Naive thymus-derived CD4-positive, alpha-beta T cell (primary cell): ENCODE measurements around the gene CCNJL. TPM values are rescaled to one million over a fixed set of nuclear protein-coding genes. Genes with fewer than 3 reads are reported as not detected.

Experiments used
- ATAC-seq: fragments of 150-1000 bp; cut with Tn5 transposase; 2 replicates; pipeline ENCODE4 v1.10.0; 2021; ENCODE audit warnings: mild to moderate bottlenecking, moderate library complexity
- CTCF ChIA-PET: fragments of 350-600 bp; sonication (Branson Sonifier 250); formaldehyde crosslinking; loops from one replicate; lab custom pipeline; 2021; ENCODE audit warnings: antibody characterized with exemption; lab: Charles Lee
- POLR2A ChIA-PET: fragments of 350-600 bp; sonication (Branson Sonifier 250); formaldehyde crosslinking; loops from one replicate; lab custom pipeline; 2021; ENCODE audit warnings: antibody characterized with exemption, inconsistent platforms; lab: Charles Lee
- DNase-seq, 9 donors: peaks; one replicate each; pipeline versions ENCODE4 v3.0.0 to v3.0.0-alpha.2; 2020 to 2022; ENCODE audit warnings: mixed read lengths in 1 of 9
- H3K27ac ChIP-seq: one replicate; pipeline ENCODE4 v1.7.0; 2013; ENCODE audit warnings: mild to moderate bottlenecking, low read depth, low read length, moderate library complexity
- H3K27me3 ChIP-seq, 2 donors: one replicate each; pipeline ENCODE4 v1.7.0; 2013; ENCODE audit warnings: low read length in 2 of 2, mild to moderate bottlenecking in 2 of 2, moderate library complexity in 2 of 2; ENCODE audit not compliant: control insufficient read depth in 2 of 2, insufficient read depth in 2 of 2
- H3K36me3 ChIP-seq, 3 experiments: 1 replicate in 2 of 3; 2 replicates in 1 of 3; pipeline ENCODE4 v1.7.0; 2013; ENCODE audit warnings: low read length in 3 of 3, mild to moderate bottlenecking in 3 of 3, moderate library complexity in 1 of 3; ENCODE audit not compliant: insufficient read depth in 3 of 3, control insufficient read depth in 2 of 3
- H3K4me1 ChIP-seq, 2 donors: one replicate each; pipeline ENCODE4 v1.7.0; 2013; ENCODE audit warnings: low read length in 2 of 2, mild to moderate bottlenecking in 2 of 2, moderate library complexity in 1 of 2; ENCODE audit not compliant: control insufficient read depth in 2 of 2, insufficient read depth in 2 of 2
- H3K4me3 ChIP-seq: 2 replicates; pipeline ENCODE4 v1.7.0; 2013; ENCODE audit warnings: mild to moderate bottlenecking, low read length
- H3K9me3 ChIP-seq, 3 experiments: 1 replicate in 2 of 3; 2 replicates in 1 of 3; pipeline ENCODE4 v1.7.0; 2013; ENCODE audit warnings: low read length in 3 of 3; ENCODE audit not compliant: control insufficient read depth in 2 of 3
- H3K27ac Mint-ChIP-seq, 9 donors: one replicate each; pipeline ENCODE4 v1.8.0; 2020 to 2022; ENCODE audit warnings: mixed read lengths in 9 of 9, mild to moderate bottlenecking in 8 of 9, moderate library complexity in 5 of 9, inconsistent platforms in 2 of 9
- H3K27me3 Mint-ChIP-seq, 5 donors: one replicate each; pipeline ENCODE4 v1.8.0; 2021 to 2022; ENCODE audit warnings: mixed read lengths in 5 of 5, mild to moderate bottlenecking in 1 of 5
- H3K36me3 Mint-ChIP-seq, 5 donors: one replicate each; pipeline ENCODE4 v1.8.0; 2020 to 2022; ENCODE audit warnings: mixed read lengths in 5 of 5, mild to moderate bottlenecking in 3 of 5, inconsistent platforms in 1 of 5
- H3K4me1 Mint-ChIP-seq, 7 donors: one replicate each; pipeline ENCODE4 v1.8.0; 2020 to 2022; ENCODE audit warnings: mixed read lengths in 7 of 7, mild to moderate bottlenecking in 3 of 7, inconsistent platforms in 1 of 7
- H3K4me3 Mint-ChIP-seq, 10 donors: one replicate each; pipeline ENCODE4 v1.8.0; 2020 to 2022; ENCODE audit warnings: mild to moderate bottlenecking in 10 of 10, mixed read lengths in 10 of 10, moderate library complexity in 6 of 10, inconsistent platforms in 2 of 10
- H3K9me3 Mint-ChIP-seq, 11 donors: one replicate each; pipeline ENCODE4 v1.8.0; 2020 to 2022; ENCODE audit warnings: mixed read lengths in 11 of 11, mild to moderate bottlenecking in 4 of 11, inconsistent platforms in 1 of 11, moderate library complexity in 1 of 11
- intact Hi-C, 2 donors: fragments of 100-400 bp; cut with micrococcal nuclease; formaldehyde crosslinking; loops; one replicate each; pipeline ENCODE4 v1.15.1; 2023
- polyA plus RNA-seq, 2 donors: library from polyadenylated mRNA; unstranded; fragments of 300-500 nt; fragmentation: Illumina TruSeq; gene quantifications; one replicate each; pipeline ENCODE4 v1.2.3, GENCODE V29; 2021
- total RNA-seq, 6 experiments: library from RNA in 5 of 6; stranded (reverse) in 5 of 6; gene quantifications; 1 replicate in 5 of 6; 2 replicates in 1 of 6; pipeline ENCODE4 v1.2.3 and lab custom pipeline; 2021 to 2026

CCNJL gene
- total and polyA plus RNA-seq, 7 experiments from 2014 or later, result 0.42 to 2.3 TPM; not detected in 5

- H3K27ac ChIP-seq, result no peak overlapping the region
- H3K4me1 Mint-ChIP-seq, result peaks cover 0 to 28% (median 5%) of the 10 kb centered on the region in 7 donors
These were observed 41.7 kb downstream of the CCNJL start for GRCh38 chr5:160270704-160271103.

GRCh38 chr5:160269017-160269416 is 43.3 kb downstream of the CCNJL start:
- POLR2A ChIA-PET, result no interaction called here
- peaks cover 0 to 21% (median 5%) of the 10 kb centered on the region in 7 donors for H3K4me1 Mint-ChIP-seq
- H3K27ac ChIP-seq, result no peak overlapping the region
- H3K9me3 Mint-ChIP-seq, result no peaks in the 10 kb centered on the region
- no peak overlapping the region for H3K27ac Mint-ChIP-seq
- no peak overlapping the region for H3K4me3 Mint-ChIP-seq
- peak in 1 of 9 donors; percentile 20 for DNase-seq
- H3K9me3 ChIP-seq, result no peaks in the 10 kb centered on the region
- peaks cover 0 to 4% (median 0%) of the 10 kb centered on the region in 5 donors for H3K27me3 Mint-ChIP-seq
- H3K4me3 ChIP-seq, result no peak overlapping the region
- H3K36me3 ChIP-seq, result no peaks in the 10 kb centered on the region
- peak; percentile 90 for ATAC-seq
- H3K27me3 ChIP-seq, result no peaks in the 10 kb centered on the region
- intact Hi-C loops, result no loop called here
- CTCF ChIA-PET, result interaction anchor here (1.0 kb wide), 1 partner anchor 249 kb away, joined by 4 read pairs; no protein-coding TSS in a partner anchor
- H3K4me1 ChIP-seq, result no peaks in the 10 kb centered on the region
- H3K36me3 Mint-ChIP-seq, result no peaks in the 10 kb centered on the region

More at GRCh38 chr5:160270704-160271103, 41.7 kb downstream of the CCNJL start:
- Histone ChIP-seq H3K9me3 (no peaks in the 10 kb centered on the region), H3K27me3 (no peaks in the 10 kb centered on the region), H3K4me1 (no peaks in the 10 kb centered on the region), H3K4me3 (no peak overlapping the region), H3K36me3 (no peaks in the 10 kb centered on the region)
- H3K27me3 Mint-ChIP-seq, result peaks cover 0 to 4% (median 4%) of the 10 kb centered on the region in 5 donors
- no peak for ATAC-seq
- no peak for DNase-seq
- POLR2A ChIA-PET, result no interaction called here
- intact Hi-C loops, result no loop called here
- no peak overlapping the region for H3K4me3 Mint-ChIP-seq
- no peak overlapping the region for H3K27ac Mint-ChIP-seq
- CTCF ChIA-PET, result no interaction called here
- no peaks in the 10 kb centered on the region for H3K36me3 Mint-ChIP-seq
- H3K9me3 Mint-ChIP-seq, result peaks cover 0 to 2% (median 0%) of the 10 kb centered on the region in 11 donors

DNA sequence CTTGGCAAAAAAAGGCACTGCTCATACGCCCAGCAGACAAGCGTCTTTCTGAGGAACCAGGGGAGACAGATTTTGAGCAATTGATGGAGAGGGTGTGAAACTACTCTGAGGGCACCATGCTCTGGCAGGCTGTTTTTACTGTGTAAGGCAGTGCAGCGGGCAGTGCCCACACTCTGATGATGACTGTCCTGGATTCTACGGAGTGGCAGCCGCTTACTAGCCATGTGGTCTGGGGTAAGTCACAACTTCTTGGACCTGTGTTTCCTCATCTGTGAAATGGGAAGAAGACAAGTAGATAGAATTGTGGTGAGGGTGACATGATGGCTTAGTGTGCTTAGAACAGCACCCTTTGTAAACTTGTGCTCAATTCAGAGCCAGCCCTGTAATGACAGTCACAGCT is 44.2 kb downstream of the CCNJL start:
- Mint-ChIP-seq H3K27me3 (peaks cover 0 to 5% (median 4%) of the 10 kb centered on the region in 5 donors), H3K27ac (no peak overlapping the region), H3K9me3 (no peaks in the 10 kb centered on the region), H3K4me3 (no peak overlapping the region), H3K36me3 (no peaks in the 10 kb centered on the region), H3K4me1 (peaks cover 0 to 26% (median 5%) of the 10 kb centered on the region in 7 donors)
- ChIA-PET CTCF (no interaction called here), POLR2A (no interaction called here)
- H3K4me3 ChIP-seq, result no peak overlapping the region
- no peaks in the 10 kb centered on the region for H3K4me1 ChIP-seq
- no peak for ATAC-seq
- H3K9me3 ChIP-seq, result no peaks in the 10 kb centered on the region
- no peaks in the 10 kb centered on the region for H3K36me3 ChIP-seq
- no peak overlapping the region for H3K27ac ChIP-seq
- intact Hi-C loops, result no loop called here
- no peaks in the 10 kb centered on the region for H3K27me3 ChIP-seq
- no peak for DNase-seq

GRCh38 chr5:160266752-160267345 is 45.5 kb downstream of the CCNJL start:
- H3K4me3 Mint-ChIP-seq, result no peak overlapping the region
- H3K27me3 Mint-ChIP-seq, result peaks cover 0 to 12% (median 4%) of the 10 kb centered on the region in 5 donors
- H3K4me1 Mint-ChIP-seq, result peaks cover 4 to 23% (median 11%) of the 10 kb centered on the region in 7 donors
- intact Hi-C loops, result no loop called here
- no peak for ATAC-seq
- H3K9me3 Mint-ChIP-seq, result no peaks in the 10 kb centered on the region
- ChIA-PET CTCF (no interaction called here), POLR2A (no interaction called here)
- no peak overlapping the region for H3K4me3 ChIP-seq
- no peaks in the 10 kb centered on the region for H3K36me3 ChIP-seq
- no peaks in the 10 kb centered on the region for H3K4me1 ChIP-seq
- H3K36me3 Mint-ChIP-seq, result no peaks in the 10 kb centered on the region
- H3K27me3 ChIP-seq, result no peaks in the 10 kb centered on the region
- H3K27ac ChIP-seq, result no peak overlapping the region
- no peaks in the 10 kb centered on the region for H3K9me3 ChIP-seq
- no peak for DNase-seq
- H3K27ac Mint-ChIP-seq, result no peak overlapping the region

DNA sequence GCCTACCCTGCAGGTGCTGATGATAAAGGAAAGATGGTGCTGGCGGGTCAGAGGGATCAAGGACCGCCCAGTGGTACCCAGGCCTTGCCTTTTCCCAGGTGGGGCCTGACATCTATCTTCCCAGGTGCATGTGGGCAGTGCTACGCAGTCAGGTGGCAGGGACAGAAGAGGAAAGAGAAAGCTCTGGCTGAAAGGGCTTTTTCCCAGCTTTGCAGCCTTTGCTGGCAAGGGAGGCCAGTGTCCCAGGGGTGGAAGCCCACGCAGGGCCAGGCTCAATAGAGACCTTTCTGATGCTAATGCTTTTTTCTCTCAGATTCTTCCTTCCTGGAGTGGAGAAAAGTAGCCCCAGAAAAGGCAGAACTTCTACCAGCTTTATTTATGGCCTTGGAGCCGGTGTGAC is 46.3 kb downstream of the CCNJL start:
- no peaks in the 10 kb centered on the region for H3K27me3 ChIP-seq
- intact Hi-C loops, result no loop called here
- Mint-ChIP-seq H3K4me3 (no peak overlapping the region), H3K9me3 (no peaks in the 10 kb centered on the region), H3K4me1 (peaks cover 0 to 16% (median 6%) of the 10 kb centered on the region in 7 donors), H3K27me3 (peaks cover 0 to 15% (median 12%) of the 10 kb centered on the region in 5 donors), H3K36me3 (no peaks in the 10 kb centered on the region), H3K27ac (no peak overlapping the region)
- no peaks in the 10 kb centered on the region for H3K4me1 ChIP-seq
- H3K27ac ChIP-seq, result no peak overlapping the region
- H3K9me3 ChIP-seq, result no peaks in the 10 kb centered on the region
- no peaks in the 10 kb centered on the region for H3K36me3 ChIP-seq
- no peak overlapping the region for H3K4me3 ChIP-seq
- ChIA-PET CTCF (no interaction called here), POLR2A (no interaction called here)
- ATAC-seq, result no peak
- no peak for DNase-seq

DNA sequence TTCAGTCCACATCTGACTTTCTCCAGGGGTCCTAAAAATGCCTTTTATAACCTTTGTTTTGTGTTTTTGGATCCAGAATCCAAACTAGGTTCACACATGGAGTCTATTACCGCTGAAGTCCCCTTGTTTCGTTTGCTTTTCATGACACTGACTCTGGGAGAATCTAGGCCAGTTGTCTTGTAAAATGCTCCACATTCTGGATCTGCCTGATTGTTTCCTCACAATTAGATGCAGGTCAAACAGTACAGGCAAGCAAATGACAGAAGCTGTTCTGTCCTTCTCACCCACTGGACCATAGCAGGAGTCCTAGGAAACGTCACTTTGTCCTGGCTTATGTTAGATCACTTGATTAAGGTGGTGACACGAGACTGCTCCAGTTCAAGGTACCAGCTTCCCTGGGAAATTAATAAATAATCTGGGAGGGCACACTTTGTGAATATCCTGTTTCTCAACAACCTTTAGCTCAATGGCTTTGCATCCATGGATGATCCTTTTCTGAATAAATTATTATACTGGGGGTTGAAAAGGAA is 49.0 kb downstream of the CCNJL start:
- no peaks in the 10 kb centered on the region for H3K27me3 ChIP-seq
- Mint-ChIP-seq H3K4me1 (peaks cover 0 to 11% (median 5%) of the 10 kb centered on the region in 7 donors), H3K27ac (no peak overlapping the region), H3K27me3 (peaks cover 0 to 16% (median 15%) of the 10 kb centered on the region in 5 donors), H3K4me3 (no peak overlapping the region), H3K36me3 (no peaks in the 10 kb centered on the region), H3K9me3 (no peaks in the 10 kb centered on the region)
- no peaks in the 10 kb centered on the region for H3K36me3 ChIP-seq
- no peak for DNase-seq
- no peak for ATAC-seq
- intact Hi-C loops, result no loop called here
- ChIA-PET POLR2A (no interaction called here), CTCF (no interaction called here)
- no peaks in the 10 kb centered on the region for H3K4me1 ChIP-seq
- no peaks in the 10 kb centered on the region for H3K9me3 ChIP-seq
- H3K27ac ChIP-seq, result no peak overlapping the region
- no peak overlapping the region for H3K4me3 ChIP-seq
